Testis (tissue), 2 donors: ENCODE data around the gene ROBO4.

Source experiments
- CTCF ChIP-seq, 3 experiments: fragments of 450-650 bp in 2 of 3; fragments of 200-600 bp in 1 of 3; sonication (generic) in 1 of 3; IDR thresholded peaks; one replicate each; pipeline ENCODE4 v1.5.1; 2016 to 2019; ENCODE audit warnings: antibody characterized with exemption in 3 of 3, mild to moderate bottlenecking in 2 of 3, moderate library complexity in 1 of 3
- POLR2A ChIP-seq: fragments of 450-650 bp; IDR thresholded peaks from one replicate; pipeline ENCODE4 v1.6.1; 2017; ENCODE audit warnings: antibody characterized with exemption, mild to moderate bottlenecking, moderate library complexity

GRCh38 chr11:124874571-124875255, 23.0 kb downstream of the ROBO4 start:
- TF ChIP-seq CTCF (IDR thresholded peaks at IDR 0.05) (no peak), POLR2A (no peak)
